Esophagus muscularis mucosa (tissue), 4 donors: ENCODE measurements around the gene SOX30.

ENCODE experiments used
- CTCF ChIP-seq, 3 experiments: fragments of 200-600 bp in 2 of 3; fragments of 450-650 bp in 1 of 3; sonication (generic) in 2 of 3; IDR thresholded peaks; one replicate each; pipeline ENCODE4 v1.5.1; 2017 to 2019; ENCODE audit warnings: antibody characterized with exemption in 3 of 3, mild to moderate bottlenecking in 2 of 3, moderate library complexity in 1 of 3
- EP300 ChIP-seq: sonication (generic); formaldehyde crosslinking; IDR thresholded peaks from one replicate; pipeline ENCODE4 v1.6.1; 2017; ENCODE audit warnings: antibody characterized with exemption
- POLR2A ChIP-seq: fragments of 450-650 bp; IDR thresholded peaks from one replicate; pipeline ENCODE4 v1.6.1; 2017; ENCODE audit warnings: antibody characterized with exemption, moderate library complexity, mild to moderate bottlenecking, low read depth

- TF ChIP-seq CTCF (IDR thresholded peaks at IDR 0.05) (no peak), POLR2A (no peak), EP300 (no peak)
Measured at GRCh38 chr5:157584628-157585027, 67.6 kb downstream of the SOX30 start.
